Fibroblast of skin of right quadriceps (primary cell): ENCODE data around the gene RFPL4A.
"Not testable (repeated sequence)": the region's sequence is repeated elsewhere in the genome, so short reads cannot be mapped to it uniquely, and the experiment has no call there.

ENCODE experiments used
- DNase-seq: peaks from one replicate; pipeline ENCODE4 v3.0.0-alpha.2; 2013

The RFPL4A gene

GRCh38 chr19:55758797-55759196 lies at the start of gene RFPL4A:
Gene RFPL4A (plus strand): TSS chr19:55759097. CDS start chr19:55761801, 2,704 bp downstream.
- DNase-seq = not testable (repeated sequence)

- DNase-seq = no peak
Measured at GRCh38 chr19:55711719-55712118, 47.2 kb upstream of the RFPL4A start.

- DNase-seq = no peak
Measured at GRCh38 chr19:55712804-55713631, 45.9 kb upstream of the RFPL4A start.

GRCh38 chr19:55716531-55716930 lies 42.4 kb upstream of the RFPL4A start:
- DNase-seq = no peak

- no peak for DNase-seq
Measured at GRCh38 chr19:55717251-55717650, 41.6 kb upstream of the RFPL4A start.

- not testable (repeated sequence) for DNase-seq
Measured at GRCh38 chr19:55717879-55718711, 40.8 kb upstream of the RFPL4A start.

GRCh38 chr19:55720214-55720746 lies 38.6 kb upstream of the RFPL4A start:
- DNase-seq = no peak

- DNase-seq = no peak
Measured at GRCh38 chr19:55720801-55721200, 38.1 kb upstream of the RFPL4A start.

GRCh38 chr19:55723491-55723890 lies 35.4 kb upstream of the RFPL4A start:
- DNase-seq = no peak

- not testable (repeated sequence) for DNase-seq
Measured at GRCh38 chr19:55730378-55730777, 28.5 kb upstream of the RFPL4A start.

- no peak for DNase-seq
Measured at GRCh38 chr19:55738302-55738701, 20.6 kb upstream of the RFPL4A start, which contains the start of gene NLRP9. Gene NLRP9 (minus strand): TSS chr19:55738402. CDS start chr19:55738374, 28 bp downstream.

- DNase-seq = no peak
Measured at GRCh38 chr19:55750715-55751114, 8.2 kb upstream of the RFPL4A start.

GRCh38 chr19:55753401-55753800 lies 5.5 kb upstream of the RFPL4A start:
- DNase-seq = no peak

- not testable (repeated sequence) for DNase-seq
Measured at GRCh38 chr19:55756808-55757207, 2.1 kb upstream of the RFPL4A start.

GRCh38 chr19:55766466-55766865 lies 7.6 kb downstream of the RFPL4A start:
- DNase-seq = no peak

- not testable (repeated sequence) for DNase-seq
Measured at GRCh38 chr19:55768818-55769217, 9.9 kb downstream of the RFPL4A start, which contains the start of gene RFPL4AL1. Gene RFPL4AL1 (plus strand): TSS chr19:55769118. CDS start chr19:55771805, 2,687 bp downstream.

- not testable (repeated sequence) for DNase-seq
Measured at GRCh38 chr19:55769632-55770031, 10.7 kb downstream of the RFPL4A start.

GRCh38 chr19:55777528-55777927 lies 18.6 kb downstream of the RFPL4A start:
- no peak for DNase-seq

GRCh38 chr19:55778331-55778730 lies 19.4 kb downstream of the RFPL4A start:
- DNase-seq = no peak

- DNase-seq = no peak
Measured at GRCh38 chr19:55781112-55781511, 22.2 kb downstream of the RFPL4A start.

GRCh38 chr19:55795021-55795420 lies 36.1 kb downstream of the RFPL4A start:
- DNase-seq = no peak

- DNase-seq = no peak
Measured at GRCh38 chr19:55801416-55801815, 42.5 kb downstream of the RFPL4A start.

- no peak for DNase-seq
Measured at GRCh38 chr19:55802281-55802680, 43.4 kb downstream of the RFPL4A start.
